Stimulated activated CD4-positive, alpha-beta T cell treated with anti-CD3 and anti-CD28 coated beads, Interleukin-15, amount 100 ng/mL, for 1 hour (primary cell): Measurements from ENCODE around the gene MAP2K6.
A peak's percentile ranks its signal among the peaks of the same experiment; 100 is the strongest.

Experiments
- DNase-seq, 2 donors: peaks; one replicate each; pipeline ENCODE4 v3.0.0-alpha.2; 2020; ENCODE audit warnings: low read depth in 1 of 2, low spot score in 1 of 2

The MAP2K6 gene

DNA sequence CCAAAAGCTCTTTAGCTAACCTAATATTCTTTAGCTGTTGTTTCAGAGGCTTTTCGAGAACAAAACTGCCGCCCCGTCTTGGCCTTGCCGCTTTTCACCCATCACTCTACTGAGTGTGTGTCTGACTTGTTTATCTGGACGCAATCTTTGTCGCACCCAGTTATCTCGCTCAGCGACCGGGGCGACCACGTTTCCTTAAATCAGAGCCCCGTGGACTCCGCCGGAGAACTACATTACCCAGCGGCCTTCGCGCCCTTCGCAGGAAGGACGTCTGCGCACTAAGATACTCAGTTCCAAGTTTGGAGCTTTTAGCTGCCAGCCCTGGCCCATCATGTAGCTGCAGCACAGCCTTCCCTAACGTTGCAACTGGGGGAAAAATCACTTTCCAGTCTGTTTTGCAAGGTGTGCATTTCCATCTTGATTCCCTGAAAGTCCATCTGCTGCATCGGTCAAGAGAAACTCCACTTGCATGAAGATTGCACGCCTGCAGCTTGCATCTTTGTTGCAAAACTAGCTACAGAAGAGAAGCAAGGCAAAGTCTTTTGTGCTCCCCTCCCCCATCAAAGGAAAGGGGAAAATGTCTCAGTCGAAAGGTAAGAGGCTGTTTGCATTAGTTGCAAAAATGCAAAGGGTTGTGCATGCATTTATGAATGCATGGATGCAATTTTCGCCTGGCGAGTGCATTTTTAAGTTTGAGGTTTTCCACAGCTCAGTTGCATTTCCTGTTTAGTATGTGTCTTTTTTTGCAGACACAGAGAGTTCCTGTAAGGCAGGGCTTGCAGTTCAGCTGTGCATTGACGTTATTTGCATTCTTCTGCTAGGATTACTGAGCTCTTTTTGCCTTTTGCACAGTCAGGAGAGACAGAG, at the start of gene MAP2K6:
Gene MAP2K6, plus strand, starts transcription at position 290 of the 867 bp plus-strand sequence. Its CDS starts 288 bp downstream, at position 578.
- DNase-seq: peak; percentile 54 to 67

DNA sequence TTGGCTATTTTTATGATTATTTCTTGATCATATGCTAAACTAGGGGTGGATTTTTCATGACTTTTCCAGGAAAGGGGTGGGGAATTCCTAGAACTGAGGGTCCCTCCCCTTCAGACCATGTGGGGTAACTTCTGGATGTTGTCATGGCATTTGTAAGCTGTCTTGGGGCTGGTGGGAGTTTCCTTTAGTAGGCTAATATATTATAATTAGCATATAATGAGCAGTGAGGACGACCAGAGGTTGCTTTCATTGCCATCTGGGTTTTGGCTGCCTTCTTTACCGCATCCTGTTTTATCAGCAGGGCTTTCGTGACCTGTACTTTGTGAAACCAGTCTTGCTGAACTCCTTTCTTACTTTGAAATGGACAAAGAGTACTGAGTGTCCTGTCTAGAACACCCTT, 47.2 kb upstream of the MAP2K6 start:
- DNase-seq: no peak

DNA sequence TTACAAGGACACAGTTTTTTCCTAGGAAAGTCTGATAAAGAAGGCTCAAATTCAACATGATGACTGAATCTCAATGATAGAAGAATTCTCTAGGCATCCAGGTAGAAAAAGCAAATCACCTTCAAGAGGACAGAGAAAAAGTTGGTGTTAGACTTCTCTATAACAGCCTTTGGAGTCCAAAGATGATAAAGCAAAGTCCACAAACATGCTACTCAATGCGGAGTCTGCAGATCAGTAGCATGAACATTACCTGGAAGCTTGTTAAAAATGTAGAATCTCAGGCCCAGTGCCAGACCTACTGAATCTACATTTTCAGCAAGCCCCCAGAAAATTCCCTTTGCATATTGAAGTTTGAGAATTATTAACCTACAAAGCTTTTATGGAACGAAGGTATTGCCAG, 41.4 kb upstream of the MAP2K6 start:
- no peak for DNase-seq

DNA sequence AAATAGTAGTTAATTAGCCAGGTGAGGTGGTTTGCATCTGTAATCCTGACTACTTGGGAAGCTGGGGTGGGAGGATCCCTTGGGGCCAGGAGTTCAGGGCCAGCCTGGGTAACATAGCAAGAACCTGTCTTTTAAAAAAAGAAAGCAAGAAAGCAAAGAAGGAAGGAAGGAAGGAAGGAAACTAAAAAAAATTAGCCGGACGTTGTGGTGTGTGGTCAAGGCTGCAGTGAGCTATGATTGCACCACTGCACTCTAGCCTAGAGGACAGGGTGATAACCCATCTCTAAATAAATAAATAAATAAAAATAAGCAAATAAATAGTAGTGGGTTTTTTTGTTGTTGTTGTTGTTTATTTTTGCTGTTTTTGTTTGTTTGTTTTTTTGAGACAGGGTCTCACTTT, 39.3 kb upstream of the MAP2K6 start:
- DNase-seq: no peak

DNA sequence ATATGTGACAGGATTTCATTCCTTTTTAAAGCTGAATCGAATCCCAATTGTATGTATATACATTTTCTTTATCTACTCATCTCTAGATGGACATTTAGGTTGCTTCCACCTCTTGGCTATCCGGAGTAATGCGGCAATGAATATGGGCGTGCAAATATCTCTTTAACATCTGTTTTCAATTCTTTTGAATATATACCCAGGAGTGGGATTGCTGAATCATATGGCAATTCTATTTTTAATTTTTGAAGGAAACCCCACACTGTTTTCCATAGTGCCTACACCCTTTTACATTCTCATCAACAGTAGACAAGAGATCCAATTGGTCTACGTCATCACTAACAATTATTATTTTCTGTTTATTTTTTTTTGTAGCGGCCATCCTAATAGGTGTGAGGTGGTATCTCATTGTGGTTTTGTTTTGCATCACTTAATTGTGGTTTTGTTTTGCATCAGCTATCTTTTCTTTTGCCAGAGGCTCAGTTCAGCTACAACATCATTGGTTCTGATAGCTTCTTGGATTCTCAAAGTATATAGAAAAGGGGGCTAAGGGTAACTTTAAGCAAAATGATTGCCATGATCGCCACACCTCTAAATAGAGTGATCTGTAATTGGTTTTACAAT, 25.6 kb upstream of the MAP2K6 start:
- DNase-seq: no peak

DNA sequence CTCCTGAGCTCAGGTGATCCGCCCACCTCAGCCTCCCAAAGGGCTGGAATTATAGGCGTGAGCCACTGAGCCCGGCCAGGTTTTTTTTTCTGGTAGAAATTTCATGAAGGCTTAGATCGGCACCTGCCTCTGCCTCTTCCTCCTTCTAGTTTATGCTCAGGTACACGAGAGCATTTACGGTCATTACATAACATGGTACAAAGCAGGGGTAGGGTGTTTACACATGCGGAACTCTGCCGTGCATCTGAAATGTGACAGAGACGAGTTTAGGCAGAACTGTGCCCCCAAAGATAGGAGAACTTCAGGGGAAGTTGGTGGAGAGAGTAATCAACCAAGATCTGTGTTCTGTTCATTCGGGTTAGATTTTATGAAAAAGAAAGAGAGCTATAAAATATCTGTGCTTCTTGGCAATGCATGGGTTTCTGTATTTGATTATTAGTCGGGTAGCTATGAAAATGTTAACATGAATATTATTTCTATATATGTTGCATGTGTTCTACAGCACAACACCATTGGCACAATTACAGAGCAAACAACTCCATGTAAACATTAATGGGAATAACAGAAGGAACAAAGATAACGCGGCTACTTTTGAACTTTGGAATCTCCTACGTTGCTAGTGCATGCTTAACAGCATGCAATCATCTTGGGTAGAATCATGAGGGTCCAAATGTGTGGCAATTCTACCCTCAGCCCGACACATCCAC, 23.5 kb upstream of the MAP2K6 start:
- no peak for DNase-seq

DNA sequence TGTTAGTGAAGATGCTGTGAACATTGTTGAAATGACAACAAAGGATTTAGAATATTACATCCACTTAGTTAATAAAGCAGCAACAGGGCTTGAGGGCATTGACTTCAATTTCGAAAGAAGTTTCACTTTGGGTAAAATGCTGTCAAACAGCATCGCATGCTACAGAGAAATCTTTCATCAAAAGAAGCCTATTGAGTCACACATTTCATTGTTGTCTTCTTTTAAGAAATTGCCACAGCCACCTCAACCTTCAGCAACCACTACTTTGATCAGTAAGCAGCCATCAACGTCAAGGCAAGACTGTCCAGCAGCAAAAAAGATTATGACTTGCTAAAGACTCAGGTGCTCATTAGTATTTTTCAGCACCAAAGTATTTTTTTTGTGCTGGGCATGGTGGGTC, 13.2 kb upstream of the MAP2K6 start:
- DNase-seq: no peak

DNA sequence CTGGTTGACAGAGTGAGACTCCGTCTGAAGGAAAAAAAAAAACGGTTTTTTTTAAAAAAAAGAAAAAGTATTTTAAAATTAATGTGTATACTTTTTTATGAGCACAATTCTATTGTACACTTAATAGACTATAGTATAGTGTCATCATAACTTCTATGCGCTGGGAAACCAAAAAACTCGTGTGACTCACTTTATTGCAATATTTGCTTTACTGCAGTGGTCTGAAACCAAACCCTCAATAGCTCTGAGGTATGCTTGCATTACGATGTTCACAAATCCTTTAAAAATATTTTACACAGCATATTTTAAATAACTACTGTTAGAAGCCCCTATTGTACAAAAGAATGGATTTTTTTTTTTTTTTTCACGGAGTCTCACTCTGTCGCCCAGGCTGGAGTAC, 12.4 kb upstream of the MAP2K6 start:
- no peak for DNase-seq

DNA sequence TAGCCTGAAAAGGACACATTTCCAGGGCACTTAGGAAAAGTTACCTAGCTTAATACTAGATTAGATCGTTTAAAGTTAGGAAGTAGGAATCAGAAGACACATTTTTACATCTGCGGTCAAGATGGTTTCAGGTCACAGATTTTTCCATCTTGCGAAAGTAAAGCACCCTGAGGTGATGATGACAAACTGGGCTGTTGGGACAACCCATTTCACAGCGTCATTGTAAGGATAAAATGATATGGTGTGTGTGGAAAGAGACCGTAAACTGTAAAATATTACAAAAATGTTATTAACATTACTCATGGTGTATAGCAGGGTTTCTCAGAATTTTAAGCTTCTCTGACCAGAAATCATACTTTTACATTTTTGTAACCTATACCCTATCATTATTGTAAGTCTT, 10.1 kb upstream of the MAP2K6 start:
- no peak for DNase-seq

DNA sequence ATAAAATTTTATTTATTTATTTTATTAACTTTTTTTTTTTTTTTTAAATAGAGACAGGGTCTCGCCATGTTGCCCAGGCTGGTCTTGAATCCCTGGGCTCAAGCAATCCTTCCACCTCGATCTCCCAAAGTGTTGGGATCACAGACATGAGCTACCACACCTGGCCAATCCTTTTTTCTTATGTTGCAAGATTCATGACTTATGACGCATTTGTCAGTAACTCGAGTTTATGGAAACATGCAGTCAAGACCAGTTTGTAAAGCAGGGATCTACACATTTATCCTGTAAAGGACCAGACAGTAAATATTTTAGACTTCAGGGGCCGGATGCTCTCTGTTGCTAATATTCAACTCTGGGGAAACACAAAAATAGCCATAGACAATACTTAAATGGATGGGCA, 9.4 kb upstream of the MAP2K6 start:
- no peak for DNase-seq

DNA sequence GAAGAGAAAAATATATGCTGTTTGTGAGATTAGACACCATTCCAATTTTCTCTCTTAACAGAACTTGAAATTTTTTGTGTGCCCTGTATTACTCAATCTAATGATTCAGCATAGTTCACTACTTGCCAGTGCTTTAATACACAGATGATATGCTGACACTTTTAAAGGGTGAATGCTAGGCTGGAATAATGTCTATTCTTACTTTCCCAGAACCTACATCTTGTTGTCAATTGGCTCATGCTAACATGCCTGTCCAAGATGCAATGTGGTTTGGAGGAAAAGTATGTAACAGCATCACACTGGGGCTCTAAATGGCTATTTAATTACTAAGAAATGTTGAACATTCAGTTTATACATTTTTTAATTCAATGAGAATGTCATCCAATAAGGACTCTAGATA, 7.6 kb upstream of the MAP2K6 start:
- no peak for DNase-seq

DNA sequence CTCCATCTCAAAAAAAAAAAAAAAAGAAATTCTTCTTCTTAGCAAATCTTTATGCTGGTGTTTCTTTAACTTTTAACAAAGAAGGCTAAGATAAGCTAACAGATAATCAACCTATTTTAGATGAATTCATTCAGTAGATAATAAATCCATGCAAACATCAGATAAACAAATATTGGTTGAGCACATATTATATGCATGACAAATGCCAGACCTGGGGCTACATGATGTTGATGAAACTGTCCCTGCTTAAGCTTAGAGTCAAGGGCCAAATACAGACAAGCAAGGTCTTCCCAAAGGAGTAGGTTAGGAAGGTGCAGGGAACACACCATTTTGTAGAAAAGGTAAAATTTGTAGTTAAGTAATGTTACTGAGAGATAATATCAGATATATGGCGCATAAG, 6.7 kb upstream of the MAP2K6 start:
- DNase-seq: no peak

DNA sequence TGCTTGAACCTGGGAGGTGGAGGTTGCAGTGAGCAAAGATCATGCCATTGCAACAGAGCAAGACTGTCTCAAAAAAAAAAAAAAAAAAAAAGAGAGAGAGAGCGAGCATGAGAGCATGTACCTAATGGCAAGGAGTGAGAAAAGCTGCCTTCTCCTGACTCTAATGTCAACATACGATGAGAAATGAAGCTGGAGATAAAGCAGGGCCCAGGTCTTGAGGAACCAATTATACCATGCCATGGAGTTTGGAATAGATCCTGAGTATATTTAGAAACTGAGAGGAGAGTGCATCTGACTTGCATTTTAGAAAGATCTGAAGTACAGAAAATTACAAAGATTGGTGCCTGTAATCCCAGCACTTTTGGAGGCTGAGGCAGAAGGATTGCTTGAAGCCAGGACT, 3.8 kb upstream of the MAP2K6 start:
- no peak for DNase-seq

DNA sequence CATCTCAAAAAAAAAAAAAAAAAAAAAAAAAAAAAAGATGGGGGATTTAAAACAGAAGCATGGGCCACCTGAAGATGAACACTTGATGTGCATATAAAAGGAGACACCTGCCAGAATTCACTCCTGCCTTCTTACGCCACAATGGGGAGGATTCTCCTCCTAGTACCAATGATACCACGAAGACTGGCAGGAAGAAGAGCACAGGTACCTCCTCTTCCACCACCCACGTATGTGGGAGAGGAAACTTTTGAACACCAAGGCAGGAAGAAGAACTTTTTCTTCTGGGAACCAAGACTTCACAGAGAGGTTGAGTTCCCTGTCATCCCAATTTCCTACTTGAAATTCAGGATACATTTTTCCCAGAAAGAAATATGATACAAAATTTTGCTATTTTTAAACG, 2.7 kb upstream of the MAP2K6 start:
- no peak for DNase-seq

DNA sequence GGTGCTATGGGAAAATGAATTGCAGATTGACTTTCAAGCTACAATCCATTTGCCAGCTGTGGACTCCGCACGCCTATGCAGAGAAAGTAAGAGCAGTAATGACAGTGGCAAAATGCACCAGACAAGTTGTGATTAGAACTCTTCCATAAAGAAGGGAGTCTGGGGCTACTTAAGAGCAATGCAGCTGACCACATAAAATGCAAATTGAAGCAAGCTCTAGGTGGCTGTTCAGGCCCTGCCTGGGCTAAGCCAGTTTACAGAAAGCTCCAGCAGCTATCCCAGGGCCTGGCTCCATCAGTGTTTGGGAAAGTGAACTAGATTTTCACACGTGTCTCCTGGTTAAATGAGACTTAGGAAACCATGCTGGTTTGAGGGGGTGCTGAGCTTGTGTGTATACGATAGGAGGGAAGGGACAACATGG, 2.2 kb upstream of the MAP2K6 start:
- DNase-seq: no peak

DNA sequence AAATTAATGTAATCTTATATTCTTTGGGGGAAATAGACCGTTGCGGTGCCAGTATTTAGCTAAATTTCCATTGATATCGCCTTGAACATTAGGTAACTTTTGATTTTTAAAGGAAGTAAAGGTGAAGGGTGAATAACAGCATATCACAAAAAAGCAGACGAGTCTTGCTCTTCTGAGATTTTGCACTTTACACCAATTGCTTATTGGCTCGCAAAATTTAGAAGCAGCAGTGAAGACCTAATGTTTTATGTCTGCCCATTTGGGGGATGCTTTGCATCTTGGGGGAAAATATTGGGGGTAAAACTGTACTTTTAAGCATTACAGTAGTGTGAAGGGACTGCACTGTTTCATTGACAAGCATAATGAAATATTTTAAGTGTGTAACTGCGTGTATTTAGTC, 934 bp downstream of the MAP2K6 start:
- DNase-seq: no peak

DNA sequence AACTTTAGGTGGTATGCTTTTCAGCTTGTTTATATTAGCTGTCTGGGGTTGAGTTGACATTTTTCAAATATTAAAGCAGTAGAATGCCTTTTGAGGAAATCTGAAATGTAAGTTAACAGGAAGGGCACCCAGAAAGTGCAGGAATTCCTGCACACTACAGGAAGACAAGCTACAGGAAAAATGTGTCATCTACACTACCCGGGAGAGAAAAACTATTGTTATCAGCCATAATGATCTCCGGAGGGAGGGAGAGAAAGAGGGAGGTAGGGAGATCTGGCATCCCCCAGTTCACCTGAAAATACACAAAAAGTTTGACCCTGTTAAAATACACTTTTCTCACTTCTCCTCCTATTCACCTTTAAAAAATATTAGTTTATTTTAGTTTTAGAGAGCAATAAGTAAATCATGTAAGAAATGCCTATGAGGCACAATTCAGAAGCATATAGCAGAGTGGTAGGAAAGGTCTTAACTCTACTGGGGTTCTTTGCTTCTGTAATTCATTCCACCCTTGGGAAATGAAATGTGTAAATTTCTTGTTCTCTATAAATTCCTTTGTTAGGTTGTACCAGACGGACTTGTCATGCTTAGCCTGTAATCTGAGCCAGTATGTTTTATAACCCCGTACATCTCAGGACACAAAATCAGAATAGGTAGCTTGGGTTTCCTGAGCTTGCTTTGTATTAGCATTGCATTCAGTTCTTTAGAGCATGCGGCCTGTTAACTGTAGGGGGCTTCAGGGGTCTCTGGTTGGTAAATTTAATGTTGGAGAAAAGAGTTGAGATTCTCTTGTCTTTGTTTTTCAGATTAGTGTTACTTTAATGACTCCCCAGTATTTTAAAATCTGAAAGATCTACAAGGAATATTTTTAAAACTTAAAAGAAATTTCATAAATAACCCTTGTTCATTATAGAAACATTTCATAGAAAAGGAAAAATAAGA, 3.3 kb downstream of the MAP2K6 start:
- DNase-seq: no peak

DNA sequence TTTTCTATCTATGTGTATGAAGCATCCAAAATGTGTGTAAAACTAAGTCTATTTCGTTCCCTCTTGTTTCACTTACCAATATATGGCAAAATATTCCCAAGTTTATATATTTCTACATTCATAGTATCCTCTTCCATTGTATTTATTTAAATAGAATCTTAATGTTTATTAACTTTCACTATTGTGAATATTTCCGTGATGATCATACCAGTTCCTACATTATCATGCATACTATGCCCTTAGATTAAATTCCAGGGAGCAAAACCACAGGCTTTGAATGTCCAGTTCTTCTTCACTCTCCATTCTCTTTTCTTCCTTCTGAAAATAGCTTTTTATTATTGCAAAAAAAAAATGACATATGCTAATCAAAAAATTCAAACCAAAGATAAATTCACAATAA, 4.0 kb downstream of the MAP2K6 start:
- no peak for DNase-seq

DNA sequence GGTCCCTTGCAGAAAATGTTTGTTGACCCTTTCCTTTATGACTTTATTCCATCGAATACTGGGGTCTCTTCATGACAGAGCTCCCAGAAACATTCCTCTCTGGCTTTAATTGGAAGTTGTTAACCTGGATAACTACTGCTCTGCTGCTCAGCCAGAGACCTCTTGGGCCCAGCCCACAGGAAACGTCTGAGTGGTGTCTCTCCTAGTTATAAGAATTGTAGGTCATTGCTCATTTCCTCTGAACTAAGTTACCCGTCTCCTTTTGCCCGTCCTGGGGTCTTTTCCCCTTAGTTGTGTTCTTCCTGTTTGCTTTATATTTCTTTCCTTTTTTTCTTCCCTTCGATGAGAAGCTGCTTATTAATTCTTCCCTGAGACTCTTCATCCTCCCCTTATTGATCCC, 9.0 kb downstream of the MAP2K6 start:
- DNase-seq: no peak

DNA sequence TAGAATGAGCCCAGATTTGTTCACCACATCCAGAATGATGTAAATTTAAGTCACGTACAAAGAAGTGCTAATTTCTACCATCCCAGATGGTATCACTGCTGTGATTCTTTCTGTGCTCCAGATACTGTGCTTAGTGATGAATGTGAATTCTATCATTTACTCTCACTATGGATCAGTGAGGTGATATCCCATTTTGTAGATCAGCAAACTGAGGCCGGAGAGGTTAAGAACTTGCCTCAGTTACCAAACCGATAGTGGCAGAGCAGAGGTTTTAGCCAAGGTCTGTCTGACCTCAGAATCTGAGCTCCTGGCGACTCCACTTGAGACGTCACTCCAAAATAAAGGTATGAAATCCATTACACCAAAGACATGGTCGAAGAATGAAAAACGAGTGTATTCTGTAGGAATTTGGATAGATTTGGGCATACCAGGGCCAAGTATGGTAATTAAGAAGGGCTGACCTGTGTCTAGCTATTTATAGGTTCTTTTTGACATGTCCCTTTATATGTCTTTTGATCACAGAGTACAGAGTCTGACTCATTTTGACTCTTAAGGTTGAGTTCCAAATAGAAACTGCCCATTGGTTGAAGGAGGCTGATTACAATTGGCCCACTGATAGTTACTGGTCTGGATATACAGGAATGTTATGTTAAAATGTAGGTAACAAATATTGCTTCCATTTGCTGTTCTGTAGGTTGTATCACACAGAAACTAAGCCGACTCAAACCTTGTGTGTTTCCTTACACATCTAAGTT, 10.0 kb downstream of the MAP2K6 start:
- no peak for DNase-seq
